Natural killer cell treated with Interleukin-12 subunit alpha and Interleukin-12 subunit beta and Interleukin-15 and Interleukin-18, amount 100 ng/mL, for 72 hours (primary cell): ENCODE data around the gene TADA2A. TPM values are rescaled to one million over a fixed set of nuclear protein-coding genes. Genes with fewer than 3 reads are reported as not detected.
A peak's percentile ranks its signal among the peaks of the same experiment; 100 is the strongest.
"Not testable (repeated sequence)": the region's sequence is repeated elsewhere in the genome, so short reads cannot be mapped to it uniquely, and the experiment has no call there.

Source experiments
- ATAC-seq, 2 donors: fragments of 150-1000 bp; cut with Tn5 transposase in 1 of 2; sonication (Bioruptor Pico), chemical (Tn5 transposase) in 1 of 2; 2 replicates each; pipeline ENCODE4 v1.10.0; 2021
- DNase-seq: peaks from one replicate; pipeline ENCODE4 v3.0.0; 2022; ENCODE audit warnings: low spot score
- H3K27ac Mint-ChIP-seq, 2 donors: 1 replicate in 1 of 2; 2 replicates in 1 of 2; pipeline ENCODE4 v1.8.0; 2022; ENCODE audit warnings: mixed read lengths in 2 of 2, mild to moderate bottlenecking in 1 of 2, moderate library complexity in 1 of 2
- H3K27me3 Mint-ChIP-seq, 2 donors: 1 replicate in 1 of 2; 2 replicates in 1 of 2; pipeline ENCODE4 v1.8.0; 2022; ENCODE audit warnings: mixed read lengths in 2 of 2
- H3K36me3 Mint-ChIP-seq: one replicate; pipeline ENCODE4 v1.8.0; 2022; ENCODE audit warnings: mixed read lengths
- H3K4me1 Mint-ChIP-seq, 2 donors: 1 replicate in 1 of 2; 2 replicates in 1 of 2; pipeline ENCODE4 v1.8.0; 2022; ENCODE audit warnings: low read depth in 2 of 2, mixed read lengths in 2 of 2, mild to moderate bottlenecking in 1 of 2
- H3K4me3 Mint-ChIP-seq: one replicate; pipeline ENCODE4 v1.8.0; 2022; ENCODE audit warnings: mixed read lengths
- H3K9me3 Mint-ChIP-seq: 2 replicates; pipeline ENCODE4 v1.8.0; 2022; ENCODE audit warnings: mixed read lengths
- total RNA-seq, 2 donors: library from RNA; stranded (reverse); gene quantifications; one replicate each; pipeline ENCODE4 v1.2.3, GENCODE V29; 2022

The TADA2A gene
- total RNA-seq, 2 donors from 2014 or later = 30.5 to 55.4 TPM

- Mint-ChIP-seq H3K4me1 (peaks cover 0 to 3% of the 10 kb centered on the region in 2 donors), H3K4me3 (no peak overlapping the region), H3K9me3 (no peaks in the 10 kb centered on the region), H3K36me3 (no peaks in the 10 kb centered on the region), H3K27ac (no peak overlapping the region), H3K27me3 (no peaks in the 10 kb centered on the region)
- ATAC-seq (no peak), DNase-seq (no peak)
Measured at GRCh38 chr17:37500378-37500777, 93.7 kb downstream of the TADA2A start.

- Mint-ChIP-seq H3K27ac (no peak overlapping the region), H3K4me1 (peaks cover 0 to 10% of the 10 kb centered on the region in 2 donors), H3K9me3 (no peaks in the 10 kb centered on the region), H3K36me3 (no peaks in the 10 kb centered on the region), H3K27me3 (no peaks in the 10 kb centered on the region), H3K4me3 (no peak overlapping the region)
- ATAC-seq (no peak), DNase-seq (no peak)
Measured at GRCh38 chr17:37502009-37502936, 95.6 kb downstream of the TADA2A start.

GRCh38 chr17:37503148-37503547 is 96.5 kb downstream of the TADA2A start:
- Mint-ChIP-seq H3K27me3 (no peaks in the 10 kb centered on the region), H3K27ac (no peak overlapping the region), H3K4me3 (no peak overlapping the region), H3K4me1 (peaks cover 0 to 10% of the 10 kb centered on the region in 2 donors), H3K36me3 (no peaks in the 10 kb centered on the region), H3K9me3 (no peaks in the 10 kb centered on the region)
- DNase-seq (no peak), ATAC-seq (no peak)

- Mint-ChIP-seq H3K4me3 (no peak overlapping the region), H3K4me1 (peaks cover 0 to 12% of the 10 kb centered on the region in 2 donors), H3K27me3 (no peaks in the 10 kb centered on the region), H3K36me3 (no peaks in the 10 kb centered on the region), H3K9me3 (no peaks in the 10 kb centered on the region), H3K27ac (no peak overlapping the region)
- ATAC-seq = no peak
- DNase-seq = no peak
Measured at GRCh38 chr17:37505333-37505732, 98.6 kb downstream of the TADA2A start.

- H3K4me3 Mint-ChIP-seq = no peak overlapping the region
- no peaks in the 10 kb centered on the region for H3K27me3 Mint-ChIP-seq
- peak in 1 of 2 donors; percentile 53 for ATAC-seq
- peaks cover 0 to 15% of the 10 kb centered on the region in 2 donors for H3K4me1 Mint-ChIP-seq
- H3K27ac Mint-ChIP-seq = no peak overlapping the region
- DNase-seq = no peak
- H3K9me3 Mint-ChIP-seq = no peaks in the 10 kb centered on the region
- H3K36me3 Mint-ChIP-seq = no peaks in the 10 kb centered on the region
Measured at GRCh38 chr17:37506678-37507077, 100.0 kb downstream of the TADA2A start.

GRCh38 chr17:37507111-37507510 is 100.4 kb downstream of the TADA2A start:
- H3K27me3 Mint-ChIP-seq = no peaks in the 10 kb centered on the region
- H3K4me1 Mint-ChIP-seq = peaks cover 0 to 15% of the 10 kb centered on the region in 2 donors
- no peaks in the 10 kb centered on the region for H3K36me3 Mint-ChIP-seq
- no peak for DNase-seq
- no peaks in the 10 kb centered on the region for H3K9me3 Mint-ChIP-seq
- no peak overlapping the region for H3K27ac Mint-ChIP-seq
- ATAC-seq = no peak
- no peak overlapping the region for H3K4me3 Mint-ChIP-seq

GRCh38 chr17:37510056-37510455 is 103.4 kb downstream of the TADA2A start:
- Mint-ChIP-seq H3K9me3 (no peaks in the 10 kb centered on the region), H3K27ac (no peak overlapping the region), H3K4me3 (no peak overlapping the region), H3K27me3 (no peaks in the 10 kb centered on the region), H3K4me1 (peaks cover 0 to 14% of the 10 kb centered on the region in 2 donors), H3K36me3 (no peaks in the 10 kb centered on the region)
- ATAC-seq (no peak), DNase-seq (no peak)

GRCh38 chr17:37511642-37512041 is 105.0 kb downstream of the TADA2A start:
- not testable (repeated sequence) for H3K4me1 Mint-ChIP-seq, ATAC-seq, H3K36me3 Mint-ChIP-seq, H3K9me3 Mint-ChIP-seq, DNase-seq, H3K27me3 Mint-ChIP-seq, H3K4me3 Mint-ChIP-seq, H3K27ac Mint-ChIP-seq

GRCh38 chr17:37512442-37513068 is 105.9 kb downstream of the TADA2A start:
- H3K9me3 Mint-ChIP-seq = no peaks in the 10 kb centered on the region
- ATAC-seq (no peak), DNase-seq (no peak)
- no peaks in the 10 kb centered on the region for H3K27me3 Mint-ChIP-seq
- H3K4me3 Mint-ChIP-seq = no peak overlapping the region
- peaks cover 0 to 7% of the 10 kb centered on the region in 2 donors for H3K4me1 Mint-ChIP-seq
- peaks cover under 1% of the 10 kb centered on the region for H3K36me3 Mint-ChIP-seq
- no peak overlapping the region for H3K27ac Mint-ChIP-seq

- DNase-seq (no peak), ATAC-seq (no peak)
- no peaks in the 10 kb centered on the region for H3K9me3 Mint-ChIP-seq
- peaks cover 3 to 7% of the 10 kb centered on the region in 2 donors for H3K4me1 Mint-ChIP-seq
- no peaks in the 10 kb centered on the region for H3K27me3 Mint-ChIP-seq
- no peak overlapping the region for H3K4me3 Mint-ChIP-seq
- peaks cover 12% of the 10 kb centered on the region for H3K36me3 Mint-ChIP-seq
- no peak overlapping the region for H3K27ac Mint-ChIP-seq
Measured at GRCh38 chr17:37513711-37514110, 107.0 kb downstream of the TADA2A start.

GRCh38 chr17:37516127-37516571 is 109.5 kb downstream of the TADA2A start:
- ATAC-seq (no peak), DNase-seq (no peak)
- peaks cover 16% of the 10 kb centered on the region for H3K36me3 Mint-ChIP-seq
- no peak overlapping the region for H3K4me3 Mint-ChIP-seq
- no peak overlapping the region for H3K27ac Mint-ChIP-seq
- H3K9me3 Mint-ChIP-seq = no peaks in the 10 kb centered on the region
- H3K27me3 Mint-ChIP-seq = no peaks in the 10 kb centered on the region
- H3K4me1 Mint-ChIP-seq = peaks cover 13 to 21% of the 10 kb centered on the region in 2 donors

- Mint-ChIP-seq H3K27me3 (no peaks in the 10 kb centered on the region), H3K9me3 (no peaks in the 10 kb centered on the region), H3K4me1 (peaks cover 13 to 21% of the 10 kb centered on the region in 2 donors), H3K36me3 (peaks cover 16% of the 10 kb centered on the region), H3K27ac (peak overlapping the region in 1 of 2 donors; percentile 81), H3K4me3 (no peak overlapping the region)
- ATAC-seq (no peak), DNase-seq (no peak)
Measured at GRCh38 chr17:37517881-37518280, 111.2 kb downstream of the TADA2A start.

GRCh38 chr17:37518826-37519225 is 112.1 kb downstream of the TADA2A start:
- Mint-ChIP-seq H3K27ac (peak overlapping the region; percentile 79 to 81), H3K36me3 (peaks cover 21% of the 10 kb centered on the region), H3K4me1 (peaks cover 16 to 27% of the 10 kb centered on the region in 2 donors), H3K9me3 (no peaks in the 10 kb centered on the region), H3K4me3 (no peak overlapping the region), H3K27me3 (no peaks in the 10 kb centered on the region)
- ATAC-seq = no peak
- no peak for DNase-seq
